Urinary bladder (tissue), 4 donors: Measurements from ENCODE around the gene POU2F3. TPM values are rescaled to one million over a fixed set of nuclear protein-coding genes. Genes with fewer than 3 reads are reported as not detected.

ENCODE experiments used
- DNase-seq: peaks from one replicate; pipeline ENCODE4 v3.0.0-alpha.2; 2015; ENCODE audit errors: extremely low spot score
- H3K27ac ChIP-seq: one replicate; pipeline ENCODE4 v1.5.1; 2013; ENCODE audit warnings: low read depth, mild to moderate bottlenecking, moderate library complexity
- H3K36me3 ChIP-seq: one replicate; pipeline ENCODE4 v1.6.1; 2013; ENCODE audit warnings: mild to moderate bottlenecking, moderate library complexity; ENCODE audit not compliant: insufficient read depth
- H3K4me1 ChIP-seq: one replicate; pipeline ENCODE4 v1.6.1; 2013; ENCODE audit warnings: mild to moderate bottlenecking, moderate library complexity; ENCODE audit not compliant: insufficient read depth
- H3K4me3 ChIP-seq: one replicate; pipeline ENCODE4 v1.5.1; 2013; ENCODE audit warnings: low read depth, low read length
- polyA plus RNA-seq: library from polyadenylated mRNA; stranded (reverse); fragments of 200-250 nt; gene quantifications from one replicate; pipeline ENCODE4 v1.2.3, GENCODE V29; 2013
- small RNA-seq: library from RNA; depleted of rRNA; stranded (forward); fragments of <200 nt; gene quantifications from one replicate; pipeline ENCODE3, GENCODE V24; 2014
- total RNA-seq: library from RNA; depleted of rRNA; stranded (reverse); fragments of >200 nt; gene quantifications from one replicate; pipeline ENCODE4 v1.2.3, GENCODE V29; 2014
- donor health status: healthy with polysubstance abuse.
- donor health status: healthy.

Gene POU2F3
- total and polyA plus RNA-seq, 2 donors = 0.44 to 0.58 TPM

GRCh38 chr11:120363436-120363835 is 123.5 kb downstream of the POU2F3 start:
- Histone ChIP-seq H3K4me3 (no peak overlapping the region), H3K36me3 (no peaks in the 10 kb centered on the region), H3K4me1 (no peaks in the 10 kb centered on the region), H3K27ac (no peak overlapping the region)
- DNase-seq = no peak

GRCh38 chr11:120365512-120365911 is 125.6 kb downstream of the POU2F3 start:
- no peak overlapping the region for H3K4me3 ChIP-seq
- H3K4me1 ChIP-seq = no peaks in the 10 kb centered on the region

More at GRCh38 chr11:120365512-120365911, 125.6 kb downstream of the POU2F3 start:
- Histone ChIP-seq H3K27ac (no peak overlapping the region), H3K36me3 (no peaks in the 10 kb centered on the region)
- DNase-seq = no peak

Small RNAs within 50 kb of the gene (small RNA-seq; reads per million reads assigned to genes)
- 4,595 reads per million, percentile 100 among the genes with 10 or more reads in this experiment for gene RF00100

Other genes with a start within 250 kb of the POU2F3 start
- 32.3 TPM for gene TRIM29, start 102.0 kb upstream of the POU2F3 start, total RNA-seq
- 37.5 TPM for gene TRIM29, start 102.0 kb upstream of the POU2F3 start, polyA plus RNA-seq
- 25.5 TPM for gene OAF, start 29.1 kb upstream of the POU2F3 start, total RNA-seq
- 50.2 TPM for gene OAF, start 29.1 kb upstream of the POU2F3 start, polyA plus RNA-seq
- 11.2 TPM for gene TLCD5, start 85.2 kb downstream of the POU2F3 start, total RNA-seq
- 4.6 TPM for gene TLCD5, start 85.2 kb downstream of the POU2F3 start, polyA plus RNA-seq
- gene ARHGEF12, start 96.3 kb downstream of the POU2F3 start, total RNA-seq = 167 TPM
- gene ARHGEF12, start 96.3 kb downstream of the POU2F3 start, polyA plus RNA-seq = 33.7 TPM